Activated T-helper 17 cell treated with anti-CD3 and anti-CD28 coated beads, Interleukin-2, amount 50 U/mL, for 72 hours (primary cell): Measurements from ENCODE around the gene ABHD14A. TPM values are rescaled to one million over a fixed set of nuclear protein-coding genes. Genes with fewer than 3 reads are reported as not detected.

ENCODE experiments used
- total RNA-seq, 2 donors: library from RNA; stranded (reverse); gene quantifications; one replicate each; pipeline ENCODE4 v1.2.3, GENCODE V29; 2022

Gene ABHD14A
- total RNA-seq, 2 donors from 2014 or later: 10.5 to 11.1 TPM

Other genes with a start within 250 kb of the ABHD14A start
- not detected for gene IQCF6, start 195.8 kb upstream of the ABHD14A start, total RNA-seq
- not detected for gene IQCF2, start 113.4 kb upstream of the ABHD14A start, total RNA-seq
- not detected for gene IQCF5, start 99.5 kb upstream of the ABHD14A start, total RNA-seq
- gene IQCF1, start 71.7 kb upstream of the ABHD14A start, total RNA-seq: under 1 TPM in 1 of 2 donors, not detected in 1; 0.66 TPM
- 10 to 100 TPM; 21.5 to 53.0 TPM for gene RRP9, start 33.2 kb upstream of the ABHD14A start, total RNA-seq
- gene PARP3, start 32.7 kb upstream of the ABHD14A start, total RNA-seq: 10 to 100 TPM; 10.4 to 13.4 TPM
- not detected for gene GPR62, start 19.7 kb upstream of the ABHD14A start, total RNA-seq
- 10 to 100 TPM; 16.4 to 18.5 TPM for gene PCBP4, start 7.6 kb upstream of the ABHD14A start, total RNA-seq
- gene ABHD14B, start 1.0 kb upstream of the ABHD14A start, total RNA-seq: 10 to 100 TPM; 34.4 to 42.0 TPM
- gene ACY1, start 8.5 kb downstream of the ABHD14A start, total RNA-seq: 10 to 100 TPM; 39.5 to 49.9 TPM
- 1,000 to 10,000 TPM; 1,433 to 1,498 TPM for gene RPL29, start 20.8 kb downstream of the ABHD14A start, total RNA-seq
- gene DUSP7, start 81.5 kb downstream of the ABHD14A start, total RNA-seq: 10 to 100 TPM; 19.3 to 25.1 TPM
- gene POC1A, start 179.4 kb downstream of the ABHD14A start, total RNA-seq: 10 to 100 TPM; 19.5 to 28.1 TPM
- 10 to 100 TPM; 66.1 to 72.7 TPM for gene ALAS1, start 223.1 kb downstream of the ABHD14A start, total RNA-seq